Measurements from ENCODE around the gene TMEM163.
"Not testable (repeated sequence)": the region's sequence is repeated elsewhere in the genome, so short reads cannot be mapped to it uniquely, and the experiment has no call there.

TMEM163 gene

GRCh38 chr2:134662751-134663150 lies 56.0 kb downstream of the TMEM163 start:
- DNase-seq (ENCODE audit: low read depth): no peak
- TF ChIP-seq CTCF (IDR thresholded peaks at IDR 0.05; ENCODE audit: low read depth, low read length, missing control alignments): no peak
- no peak overlapping the region for H3K4me3 ChIP-seq (ENCODE audit: low read depth, low read length)

GRCh38 chr2:134660626-134661402 lies 58.0 kb downstream of the TMEM163 start:
- TF ChIP-seq CTCF (IDR thresholded peaks at IDR 0.05; ENCODE audit: low read depth, low read length, missing control alignments): no peak
- no peak overlapping the region for H3K4me3 ChIP-seq (ENCODE audit: low read depth, low read length)
- DNase-seq (ENCODE audit: low read depth): no peak

- DNase-seq (ENCODE audit: low read depth): no peak
- TF ChIP-seq CTCF (IDR thresholded peaks at IDR 0.05; ENCODE audit: low read depth, low read length, missing control alignments): no peak
- H3K4me3 ChIP-seq (ENCODE audit: low read depth, low read length): no peak overlapping the region
Measured at GRCh38 chr2:134659724-134660123, 59.1 kb downstream of the TMEM163 start.

GRCh38 chr2:134657650-134658250 lies 61.0 kb downstream of the TMEM163 start:
- no peak for DNase-seq (ENCODE audit: low read depth)
- TF ChIP-seq CTCF (IDR thresholded peaks at IDR 0.05; ENCODE audit: low read depth, low read length, missing control alignments): peak; percentile 44
- H3K4me3 ChIP-seq (ENCODE audit: low read depth, low read length): no peak overlapping the region

- not testable (repeated sequence) for H3K4me3 ChIP-seq (ENCODE audit: low read depth, low read length)
Measured at GRCh38 chr2:134656391-134656790, 62.4 kb downstream of the TMEM163 start.

GRCh38 chr2:134648586-134648985 lies 70.2 kb downstream of the TMEM163 start:
- no peak for DNase-seq (ENCODE audit: low read depth)
- no peak overlapping the region for H3K4me3 ChIP-seq (ENCODE audit: low read depth, low read length)
- TF ChIP-seq CTCF (IDR thresholded peaks at IDR 0.05; ENCODE audit: low read depth, low read length, missing control alignments): no peak

More at GRCh38 chr2:134656391-134656790, 62.4 kb downstream of the TMEM163 start:
- not testable (repeated sequence) for DNase-seq (ENCODE audit: low read depth)

GRCh38 chr2:134647607-134648256 lies 71.1 kb downstream of the TMEM163 start:
- no peak for DNase-seq (ENCODE audit: low read depth)

More at GRCh38 chr2:134647607-134648256, 71.1 kb downstream of the TMEM163 start:
- TF ChIP-seq CTCF (IDR thresholded peaks at IDR 0.05; ENCODE audit: low read depth, low read length, missing control alignments): no peak
- no peak overlapping the region for H3K4me3 ChIP-seq (ENCODE audit: low read depth, low read length)

Measured in GM12864 (cell line).